ENCODE measurements around the gene POLR2L.

DNA sequence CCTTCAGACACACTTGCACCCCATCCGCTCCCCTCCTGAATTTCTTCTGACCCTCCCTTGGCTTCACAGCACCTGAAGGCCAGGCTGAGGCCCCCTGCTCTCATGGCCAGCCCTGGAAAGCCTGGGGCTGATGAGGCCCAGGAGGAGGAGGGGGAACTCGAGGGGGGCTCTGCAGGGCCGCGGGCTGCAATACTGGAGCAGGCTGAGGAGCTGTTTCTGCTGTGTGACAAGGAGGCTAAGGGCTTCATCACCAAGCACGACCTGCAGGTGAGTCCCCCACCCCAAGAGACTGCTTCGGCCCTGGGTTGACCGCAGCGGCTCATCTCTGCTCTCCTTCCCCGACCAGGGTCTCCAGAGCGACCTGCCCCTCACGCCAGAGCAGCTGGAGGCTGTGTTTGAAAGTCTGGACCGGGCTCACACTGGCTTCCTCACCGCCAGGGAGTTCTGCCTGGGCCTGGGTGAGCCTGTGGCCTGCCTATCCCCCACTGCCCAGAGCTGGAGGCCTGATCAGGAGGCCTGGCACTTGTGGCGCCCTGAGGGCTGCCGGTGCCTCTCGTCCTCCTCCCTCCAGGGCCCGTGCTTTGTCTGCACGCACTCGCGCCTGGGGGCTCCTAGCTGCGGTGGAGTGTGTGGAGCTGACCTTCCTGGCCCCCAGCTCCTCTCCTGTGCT, 13.7 kb downstream of the POLR2L start:
- TF ChIP-seq, protein P1, sequence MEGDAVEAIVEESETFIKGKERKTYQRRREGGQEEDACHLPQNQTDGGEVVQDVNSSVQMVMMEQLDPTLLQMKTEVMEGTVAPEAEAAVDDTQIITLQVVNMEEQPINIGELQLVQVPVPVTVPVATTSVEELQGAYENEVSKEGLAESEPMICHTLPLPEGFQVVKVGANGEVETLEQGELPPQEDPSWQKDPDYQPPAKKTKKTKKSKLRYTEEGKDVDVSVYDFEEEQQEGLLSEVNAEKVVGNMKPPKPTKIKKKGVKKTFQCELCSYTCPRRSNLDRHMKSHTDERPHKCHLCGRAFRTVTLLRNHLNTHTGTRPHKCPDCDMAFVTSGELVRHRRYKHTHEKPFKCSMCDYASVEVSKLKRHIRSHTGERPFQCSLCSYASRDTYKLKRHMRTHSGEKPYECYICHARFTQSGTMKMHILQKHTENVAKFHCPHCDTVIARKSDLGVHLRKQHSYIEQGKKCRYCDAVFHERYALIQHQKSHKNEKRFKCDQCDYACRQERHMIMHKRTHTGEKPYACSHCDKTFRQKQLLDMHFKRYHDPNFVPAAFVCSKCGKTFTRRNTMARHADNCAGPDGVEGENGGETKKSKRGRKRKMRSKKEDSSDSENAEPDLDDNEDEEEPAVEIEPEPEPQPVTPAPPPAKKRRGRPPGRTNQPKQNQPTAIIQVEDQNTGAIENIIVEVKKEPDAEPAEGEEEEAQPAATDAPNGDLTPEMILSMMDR (IDR thresholded peaks at IDR 0.05) = no peak
- no peak for TF ChIP-seq EZH2 (IDR thresholded peaks at IDR 0.05; ENCODE audit: borderline replicate concordance, insufficient read depth, low read depth, low read length, poor library complexity, severe bottlenecking)
